NB4 (cell line): ENCODE data around the gene KIF6.

Experiments
- TF ChIP-seq, protein P1 (sequence below): IDR thresholded peaks from 2 replicates; pipeline ENCODE4 v1.6.1; 2011; ENCODE audit warnings: low read depth, low read length
- TF ChIP-seq, protein P2 (sequence below): IDR thresholded peaks from one replicate; pipeline ENCODE4 v1.5.1; 2012; ENCODE audit warnings: low read depth, low read length

DNA sequence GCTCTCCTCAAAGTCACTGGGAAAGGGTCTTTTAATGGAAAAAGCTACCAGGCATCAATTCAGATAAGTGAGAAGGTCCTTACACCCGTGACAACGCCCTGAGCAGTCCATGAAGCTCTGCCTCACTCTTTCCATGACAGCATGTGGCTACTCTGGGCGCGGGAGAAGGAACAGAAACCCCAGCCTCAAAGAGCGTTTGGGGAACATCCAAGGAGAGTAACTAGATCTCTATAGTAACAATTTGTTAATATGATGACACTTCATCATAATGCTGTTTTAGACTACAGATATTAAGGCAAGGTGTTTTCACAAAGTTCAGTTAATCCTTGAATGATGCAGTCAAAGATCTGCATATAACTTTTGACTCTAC lies 55.2 kb downstream of the KIF6 start:
- TF ChIP-seq, protein P1, sequence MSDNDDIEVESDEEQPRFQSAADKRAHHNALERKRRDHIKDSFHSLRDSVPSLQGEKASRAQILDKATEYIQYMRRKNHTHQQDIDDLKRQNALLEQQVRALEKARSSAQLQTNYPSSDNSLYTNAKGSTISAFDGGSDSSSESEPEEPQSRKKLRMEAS: no peak
- TF ChIP-seq, protein P2, sequence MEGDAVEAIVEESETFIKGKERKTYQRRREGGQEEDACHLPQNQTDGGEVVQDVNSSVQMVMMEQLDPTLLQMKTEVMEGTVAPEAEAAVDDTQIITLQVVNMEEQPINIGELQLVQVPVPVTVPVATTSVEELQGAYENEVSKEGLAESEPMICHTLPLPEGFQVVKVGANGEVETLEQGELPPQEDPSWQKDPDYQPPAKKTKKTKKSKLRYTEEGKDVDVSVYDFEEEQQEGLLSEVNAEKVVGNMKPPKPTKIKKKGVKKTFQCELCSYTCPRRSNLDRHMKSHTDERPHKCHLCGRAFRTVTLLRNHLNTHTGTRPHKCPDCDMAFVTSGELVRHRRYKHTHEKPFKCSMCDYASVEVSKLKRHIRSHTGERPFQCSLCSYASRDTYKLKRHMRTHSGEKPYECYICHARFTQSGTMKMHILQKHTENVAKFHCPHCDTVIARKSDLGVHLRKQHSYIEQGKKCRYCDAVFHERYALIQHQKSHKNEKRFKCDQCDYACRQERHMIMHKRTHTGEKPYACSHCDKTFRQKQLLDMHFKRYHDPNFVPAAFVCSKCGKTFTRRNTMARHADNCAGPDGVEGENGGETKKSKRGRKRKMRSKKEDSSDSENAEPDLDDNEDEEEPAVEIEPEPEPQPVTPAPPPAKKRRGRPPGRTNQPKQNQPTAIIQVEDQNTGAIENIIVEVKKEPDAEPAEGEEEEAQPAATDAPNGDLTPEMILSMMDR: no peak
